ENCODE results near the gene LRRC30. TPM values are rescaled to one million over a fixed set of nuclear protein-coding genes. Genes with fewer than 3 reads are reported as not detected.

Gene LRRC30
- total RNA-seq, 2 donors from 2014 or later = not detected

DNA sequence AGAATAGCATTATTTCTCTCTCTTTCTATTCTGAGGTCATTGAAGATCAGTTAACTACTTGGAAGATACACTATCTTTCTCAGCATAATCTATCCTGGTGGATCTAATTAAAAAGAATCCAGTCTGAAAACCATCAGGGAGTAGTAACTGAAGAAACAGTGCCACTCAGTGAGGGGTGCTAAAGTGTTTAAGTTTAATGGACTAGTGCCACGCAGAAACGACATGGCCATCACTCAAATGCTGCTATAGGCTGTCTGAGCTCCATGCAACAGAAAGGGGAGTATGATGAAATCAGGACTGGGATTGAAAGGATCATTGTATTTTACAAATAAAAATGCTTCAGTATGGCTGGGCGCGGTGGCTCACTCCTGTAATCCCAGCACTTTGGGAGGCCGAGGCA, 23.3 kb downstream of the LRRC30 start:
- no peak for DNase-seq
- no peaks in the 10 kb centered on the region for H3K36me3 Mint-ChIP-seq (ENCODE audit: low read depth)
- H3K4me1 Mint-ChIP-seq = peaks cover 31% of the 10 kb centered on the region
- H3K36me3 ChIP-seq (ENCODE audit: control insufficient read depth, insufficient read depth, low read length) = no peaks in the 10 kb centered on the region
- H3K9ac ChIP-seq (ENCODE audit: extremely low read depth, low read length, poor library complexity, severe bottlenecking) = no peak overlapping the region
- no peak overlapping the region for H3K27ac ChIP-seq (ENCODE audit: low read depth, low read length)
- peaks cover 12% of the 10 kb centered on the region for H3K9me3 Mint-ChIP-seq
- H3K9me3 ChIP-seq (ENCODE audit: control insufficient read depth, low read length) = peaks cover 4% of the 10 kb centered on the region
- WGBS, 2 experiments (ENCODE audit: insufficient coverage in 1 of 2, insufficient read length in 1 of 2) = 90 to 99% methylated on average over 2 to 5 of the region's 5 CpGs
- H3K4me3 Mint-ChIP-seq = no peak overlapping the region
- no peak overlapping the region for H3K4me3 ChIP-seq (ENCODE audit: low read length)
- TF ChIP-seq, protein P1, sequence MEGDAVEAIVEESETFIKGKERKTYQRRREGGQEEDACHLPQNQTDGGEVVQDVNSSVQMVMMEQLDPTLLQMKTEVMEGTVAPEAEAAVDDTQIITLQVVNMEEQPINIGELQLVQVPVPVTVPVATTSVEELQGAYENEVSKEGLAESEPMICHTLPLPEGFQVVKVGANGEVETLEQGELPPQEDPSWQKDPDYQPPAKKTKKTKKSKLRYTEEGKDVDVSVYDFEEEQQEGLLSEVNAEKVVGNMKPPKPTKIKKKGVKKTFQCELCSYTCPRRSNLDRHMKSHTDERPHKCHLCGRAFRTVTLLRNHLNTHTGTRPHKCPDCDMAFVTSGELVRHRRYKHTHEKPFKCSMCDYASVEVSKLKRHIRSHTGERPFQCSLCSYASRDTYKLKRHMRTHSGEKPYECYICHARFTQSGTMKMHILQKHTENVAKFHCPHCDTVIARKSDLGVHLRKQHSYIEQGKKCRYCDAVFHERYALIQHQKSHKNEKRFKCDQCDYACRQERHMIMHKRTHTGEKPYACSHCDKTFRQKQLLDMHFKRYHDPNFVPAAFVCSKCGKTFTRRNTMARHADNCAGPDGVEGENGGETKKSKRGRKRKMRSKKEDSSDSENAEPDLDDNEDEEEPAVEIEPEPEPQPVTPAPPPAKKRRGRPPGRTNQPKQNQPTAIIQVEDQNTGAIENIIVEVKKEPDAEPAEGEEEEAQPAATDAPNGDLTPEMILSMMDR (conservative IDR thresholded peaks at IDR 0.05) = no peak
- no peaks in the 10 kb centered on the region for H3K27me3 Mint-ChIP-seq (ENCODE audit: insufficient read depth)
- no peaks in the 10 kb centered on the region for H3K4me1 ChIP-seq (ENCODE audit: control insufficient read depth, insufficient read depth, low read length)
- H3K27ac Mint-ChIP-seq = no peak overlapping the region
- H3K27me3 ChIP-seq (ENCODE audit: control insufficient read depth, insufficient read depth, low read length, poor library complexity, severe bottlenecking) = no peaks in the 10 kb centered on the region

DNA sequence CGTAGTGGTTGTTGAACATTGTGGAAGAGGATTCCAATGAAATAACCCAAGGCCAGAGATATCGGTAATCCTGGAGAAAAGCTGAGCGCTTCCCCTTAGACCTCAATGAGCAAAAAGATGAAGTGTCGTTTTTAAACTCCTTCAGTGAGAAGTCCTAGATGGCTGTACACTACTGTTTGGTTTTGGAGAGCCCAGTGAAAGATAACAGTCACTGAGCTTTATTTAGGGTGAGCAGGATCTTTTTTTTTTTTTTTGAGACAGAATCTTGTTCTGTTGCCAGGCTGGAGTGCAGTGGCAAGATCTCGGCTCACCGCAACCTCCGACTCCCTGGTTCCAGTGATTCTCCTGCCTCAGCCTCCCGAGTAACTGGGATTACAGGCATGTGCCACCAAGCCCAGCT, 24.2 kb downstream of the LRRC30 start:
- H3K27ac ChIP-seq (ENCODE audit: low read depth, low read length) = no peak overlapping the region
- no peak overlapping the region for H3K9ac ChIP-seq (ENCODE audit: extremely low read depth, low read length, poor library complexity, severe bottlenecking)
- H3K9me3 Mint-ChIP-seq = peaks cover 9% of the 10 kb centered on the region
- no peak overlapping the region for H3K4me3 Mint-ChIP-seq
- no peaks in the 10 kb centered on the region for H3K36me3 ChIP-seq (ENCODE audit: control insufficient read depth, insufficient read depth, low read length)
- DNase-seq = no peak
- peaks cover 34% of the 10 kb centered on the region for H3K4me1 Mint-ChIP-seq
- peaks cover 4% of the 10 kb centered on the region for H3K9me3 ChIP-seq (ENCODE audit: control insufficient read depth, low read length)
- H3K4me3 ChIP-seq (ENCODE audit: low read length) = no peak overlapping the region
- TF ChIP-seq, protein P1 (conservative IDR thresholded peaks at IDR 0.05) = no peak
- H3K4me1 ChIP-seq (ENCODE audit: control insufficient read depth, insufficient read depth, low read length) = no peaks in the 10 kb centered on the region
- no peaks in the 10 kb centered on the region for H3K36me3 Mint-ChIP-seq (ENCODE audit: low read depth)
- H3K27ac Mint-ChIP-seq = no peak overlapping the region
- H3K27me3 Mint-ChIP-seq (ENCODE audit: insufficient read depth) = no peaks in the 10 kb centered on the region
- no peaks in the 10 kb centered on the region for H3K27me3 ChIP-seq (ENCODE audit: control insufficient read depth, insufficient read depth, low read length, poor library complexity, severe bottlenecking)
- WGBS, 2 experiments (ENCODE audit: insufficient coverage in 1 of 2, insufficient read length in 1 of 2) = 96 to 99% methylated on average over 8 of the region's 8 CpGs

DNA sequence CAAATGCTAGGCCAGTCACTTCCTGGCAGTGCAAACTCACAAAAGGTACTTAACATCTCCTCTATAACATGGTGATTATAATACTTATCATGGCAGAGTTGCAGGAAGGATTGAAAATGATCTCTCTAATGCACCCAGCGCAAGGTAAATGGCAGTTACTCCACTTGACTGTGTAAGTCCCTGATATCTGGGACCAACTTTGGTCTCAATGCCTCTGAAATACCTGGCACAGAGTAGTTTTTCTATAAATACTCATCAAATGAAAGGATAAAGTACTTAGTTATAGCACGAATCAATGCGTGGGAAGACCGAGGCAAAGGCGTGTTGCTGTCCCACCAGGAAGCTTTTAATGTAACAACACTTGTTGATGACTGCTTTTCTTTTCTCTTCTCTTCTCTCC, 24.8 kb downstream of the LRRC30 start:
- no peak overlapping the region for H3K27ac ChIP-seq (ENCODE audit: low read depth, low read length)
- no peak overlapping the region for H3K4me3 Mint-ChIP-seq
- no peaks in the 10 kb centered on the region for H3K4me1 ChIP-seq (ENCODE audit: control insufficient read depth, insufficient read depth, low read length)
- H3K9me3 Mint-ChIP-seq = peaks cover 9% of the 10 kb centered on the region
- peaks cover 4% of the 10 kb centered on the region for H3K9me3 ChIP-seq (ENCODE audit: control insufficient read depth, low read length)
- no peak overlapping the region for H3K9ac ChIP-seq (ENCODE audit: extremely low read depth, low read length, poor library complexity, severe bottlenecking)
- H3K36me3 ChIP-seq (ENCODE audit: control insufficient read depth, insufficient read depth, low read length) = no peaks in the 10 kb centered on the region
- H3K27ac Mint-ChIP-seq = no peak overlapping the region
- H3K27me3 ChIP-seq (ENCODE audit: control insufficient read depth, insufficient read depth, low read length, poor library complexity, severe bottlenecking) = no peaks in the 10 kb centered on the region
- WGBS, 2 experiments (ENCODE audit: insufficient coverage in 1 of 2, insufficient read length in 1 of 2) = 93 to 97% methylated on average over 5 of the region's 5 CpGs
- TF ChIP-seq, protein P1 (conservative IDR thresholded peaks at IDR 0.05) = no peak
- H3K4me1 Mint-ChIP-seq = peaks cover 37% of the 10 kb centered on the region
- no peaks in the 10 kb centered on the region for H3K27me3 Mint-ChIP-seq (ENCODE audit: insufficient read depth)
- no peaks in the 10 kb centered on the region for H3K36me3 Mint-ChIP-seq (ENCODE audit: low read depth)
- no peak for DNase-seq
- no peak overlapping the region for H3K4me3 ChIP-seq (ENCODE audit: low read length)

Data from endodermal cell (in vitro differentiated cells).